ENCODE measurements around the gene GNG7. TPM values are rescaled to one million over a fixed set of nuclear protein-coding genes. Genes with fewer than 3 reads are reported as not detected.
A peak's percentile ranks its signal among the peaks of the same experiment; 100 is the strongest.
"Not testable (repeated sequence)": the region's sequence is repeated elsewhere in the genome, so short reads cannot be mapped to it uniquely, and the experiment has no call there.

The GNG7 gene
- total RNA-seq, 1 donor from 2014 or later, result 1.8 TPM

- DNase-seq (ENCODE audit: low read depth), result no peak
Observed at GRCh38 chr19:2464389-2464788, 238.1 kb downstream of the GNG7 start.

- DNase-seq (ENCODE audit: low read depth), result not testable (repeated sequence)
Observed at GRCh38 chr19:2463694-2464093, 238.8 kb downstream of the GNG7 start.

GRCh38 chr19:2462635-2463421, 239.7 kb downstream of the GNG7 start:
- peak; percentile 76 for DNase-seq (ENCODE audit: low read depth)

GRCh38 chr19:2461751-2462634, 240.5 kb downstream of the GNG7 start:
- DNase-seq (ENCODE audit: low read depth), result no peak

Other genes with a start within 250 kb of the GNG7 start
- 47.4 and 75.4 TPM in 2 replicates for gene LMNB2, start 245.7 kb downstream of the GNG7 start, total RNA-seq
- 31.4 and 50.2 TPM in 2 replicates for gene GADD45B, start 226.6 kb downstream of the GNG7 start, total RNA-seq
- 0.15 TPM in 1 of 2 replicates, not detected in the other for gene DIRAS1, start 18.7 kb upstream of the GNG7 start, total RNA-seq
- 30.8 and 31.6 TPM in 2 replicates for gene SLC39A3, start 37.3 kb upstream of the GNG7 start, total RNA-seq
- gene SGTA, start 80.6 kb upstream of the GNG7 start, total RNA-seq, result 34.4 and 47.2 TPM in 2 replicates
- gene THOP1, start 82.8 kb upstream of the GNG7 start, total RNA-seq, result 73.8 and 80.8 TPM in 2 replicates
- 3.3 and 7.7 TPM in 2 replicates for gene ZNF554, start 117.2 kb upstream of the GNG7 start, total RNA-seq
- gene ZNF555, start 138.8 kb upstream of the GNG7 start, total RNA-seq, result 8.7 and 18.3 TPM in 2 replicates
- gene ZNF556, start 164.6 kb upstream of the GNG7 start, total RNA-seq, result 0.94 and 1.0 TPM in 2 replicates
- gene ZNF57, start 198.2 kb upstream of the GNG7 start, total RNA-seq, result 9.4 and 10.6 TPM in 2 replicates
- gene ZNF77, start 242.3 kb upstream of the GNG7 start, total RNA-seq, result 3.3 and 7.0 TPM in 2 replicates